ENCODE data around the gene TSPAN9.

The TSPAN9 gene

GRCh38 chr12:3040026-3040656, 37.0 kb upstream of the TSPAN9 start:
- DNase-seq (ENCODE audit: low spot score in 2 of 2), result no peak

GRCh38 chr12:3040663-3041544, 36.3 kb upstream of the TSPAN9 start:
- ATAC-seq (ENCODE audit: low read depth), result no peak
- no peak for DNase-seq (ENCODE audit: low spot score in 2 of 2)
- no peak overlapping the region for H3K27ac Mint-ChIP-seq

More at GRCh38 chr12:3040026-3040656, 37.0 kb upstream of the TSPAN9 start:
- Mint-ChIP-seq H3K27ac (no peak overlapping the region), H3K4me3 (no peak overlapping the region), H3K36me3 (no peaks in the 10 kb centered on the region), H3K4me1 (peaks cover 19% of the 10 kb centered on the region), H3K9me3 (no peaks in the 10 kb centered on the region), H3K27me3 (peaks cover 19% of the 10 kb centered on the region)
- ATAC-seq (ENCODE audit: low read depth), result no peak

GRCh38 chr12:3041558-3042164, 35.5 kb upstream of the TSPAN9 start:
- H3K9me3 Mint-ChIP-seq, result no peaks in the 10 kb centered on the region
- no peaks in the 10 kb centered on the region for H3K36me3 Mint-ChIP-seq
- H3K27ac Mint-ChIP-seq, result no peak overlapping the region
- peak overlapping the region; percentile 49 for H3K4me3 Mint-ChIP-seq
- DNase-seq (ENCODE audit: low spot score in 2 of 2) (peak; percentile 25 to 39), ATAC-seq (ENCODE audit: low read depth) (peak; percentile 57)
- peaks cover 19% of the 10 kb centered on the region for H3K4me1 Mint-ChIP-seq
- peaks cover 19% of the 10 kb centered on the region for H3K27me3 Mint-ChIP-seq

More at GRCh38 chr12:3040663-3041544, 36.3 kb upstream of the TSPAN9 start:
- Mint-ChIP-seq H3K36me3 (no peaks in the 10 kb centered on the region), H3K9me3 (no peaks in the 10 kb centered on the region), H3K27me3 (peaks cover 19% of the 10 kb centered on the region), H3K4me1 (peaks cover 19% of the 10 kb centered on the region), H3K4me3 (no peak overlapping the region)

- Mint-ChIP-seq H3K4me1 (peaks cover 19% of the 10 kb centered on the region), H3K27me3 (peaks cover 19% of the 10 kb centered on the region), H3K9me3 (no peaks in the 10 kb centered on the region), H3K4me3 (peak overlapping the region; percentile 49), H3K36me3 (no peaks in the 10 kb centered on the region), H3K27ac (no peak overlapping the region)
- ATAC-seq (ENCODE audit: low read depth) (peak; percentile 97), DNase-seq (ENCODE audit: low spot score in 2 of 2) (peak; percentile 72 to 81)
Observed at GRCh38 chr12:3042394-3042793, 34.8 kb upstream of the TSPAN9 start.

GRCh38 chr12:3042826-3043225, 34.4 kb upstream of the TSPAN9 start:
- Mint-ChIP-seq H3K27ac (peak overlapping the region; percentile 73), H3K4me1 (peaks cover 19% of the 10 kb centered on the region)

GRCh38 chr12:3043406-3043805, 33.8 kb upstream of the TSPAN9 start:
- H3K27me3 Mint-ChIP-seq, result peaks cover 19% of the 10 kb centered on the region
- ATAC-seq (ENCODE audit: low read depth) (no peak), DNase-seq (ENCODE audit: low spot score in 2 of 2) (no peak)
- peak overlapping the region; percentile 73 for H3K27ac Mint-ChIP-seq
- no peak overlapping the region for H3K4me3 Mint-ChIP-seq
- H3K36me3 Mint-ChIP-seq, result no peaks in the 10 kb centered on the region
- no peaks in the 10 kb centered on the region for H3K9me3 Mint-ChIP-seq
- peaks cover 19% of the 10 kb centered on the region for H3K4me1 Mint-ChIP-seq

More at GRCh38 chr12:3042826-3043225, 34.4 kb upstream of the TSPAN9 start:
- peaks cover 19% of the 10 kb centered on the region for H3K27me3 Mint-ChIP-seq
- DNase-seq (ENCODE audit: low spot score in 2 of 2), result no peak
- no peaks in the 10 kb centered on the region for H3K9me3 Mint-ChIP-seq
- ATAC-seq (ENCODE audit: low read depth), result peak; percentile 16
- peak overlapping the region; percentile 49 for H3K4me3 Mint-ChIP-seq
- no peaks in the 10 kb centered on the region for H3K36me3 Mint-ChIP-seq

- peaks cover 20% of the 10 kb centered on the region for H3K4me1 Mint-ChIP-seq
- DNase-seq (ENCODE audit: low spot score in 2 of 2), result no peak
- H3K27me3 Mint-ChIP-seq, result peaks cover 19% of the 10 kb centered on the region
- ATAC-seq (ENCODE audit: low read depth), result no peak
- no peak overlapping the region for H3K27ac Mint-ChIP-seq
- no peaks in the 10 kb centered on the region for H3K36me3 Mint-ChIP-seq
- H3K4me3 Mint-ChIP-seq, result no peak overlapping the region
- H3K9me3 Mint-ChIP-seq, result no peaks in the 10 kb centered on the region
Observed at GRCh38 chr12:3044141-3044630, 33.0 kb upstream of the TSPAN9 start.

- H3K4me3 Mint-ChIP-seq, result no peak overlapping the region
- no peak overlapping the region for H3K27ac Mint-ChIP-seq
- H3K36me3 Mint-ChIP-seq, result no peaks in the 10 kb centered on the region
- ATAC-seq (ENCODE audit: low read depth), result no peak
- peaks cover 32% of the 10 kb centered on the region for H3K4me1 Mint-ChIP-seq
- peaks cover 19% of the 10 kb centered on the region for H3K27me3 Mint-ChIP-seq
- no peak for DNase-seq (ENCODE audit: low spot score in 2 of 2)
- no peaks in the 10 kb centered on the region for H3K9me3 Mint-ChIP-seq
Observed at GRCh38 chr12:3045494-3045893, 31.7 kb upstream of the TSPAN9 start.

GRCh38 chr12:3045989-3046388, 31.2 kb upstream of the TSPAN9 start:
- H3K4me1 Mint-ChIP-seq, result peaks cover 32% of the 10 kb centered on the region
- no peak overlapping the region for H3K27ac Mint-ChIP-seq
- ATAC-seq (ENCODE audit: low read depth), result no peak
- H3K4me3 Mint-ChIP-seq, result no peak overlapping the region
- DNase-seq (ENCODE audit: low spot score in 2 of 2), result no peak
- H3K36me3 Mint-ChIP-seq, result no peaks in the 10 kb centered on the region
- peaks cover 21% of the 10 kb centered on the region for H3K27me3 Mint-ChIP-seq
- no peaks in the 10 kb centered on the region for H3K9me3 Mint-ChIP-seq

- no peaks in the 10 kb centered on the region for H3K9me3 Mint-ChIP-seq
- no peak overlapping the region for H3K27ac Mint-ChIP-seq
- H3K4me1 Mint-ChIP-seq, result peaks cover 34% of the 10 kb centered on the region
- DNase-seq (ENCODE audit: low spot score in 2 of 2) (no peak), ATAC-seq (ENCODE audit: low read depth) (no peak)
- H3K27me3 Mint-ChIP-seq, result peaks cover 23% of the 10 kb centered on the region
- no peak overlapping the region for H3K4me3 Mint-ChIP-seq
- no peaks in the 10 kb centered on the region for H3K36me3 Mint-ChIP-seq
Observed at GRCh38 chr12:3046441-3047200, 30.6 kb upstream of the TSPAN9 start.

- Mint-ChIP-seq H3K4me1 (peaks cover 21% of the 10 kb centered on the region), H3K4me3 (no peak overlapping the region), H3K36me3 (no peaks in the 10 kb centered on the region), H3K9me3 (no peaks in the 10 kb centered on the region), H3K27me3 (peaks cover 21% of the 10 kb centered on the region), H3K27ac (no peak overlapping the region)
- DNase-seq (ENCODE audit: low spot score in 2 of 2), result no peak
- ATAC-seq (ENCODE audit: low read depth), result no peak
Observed at GRCh38 chr12:3047961-3048360, 29.2 kb upstream of the TSPAN9 start.

- no peak overlapping the region for H3K4me3 Mint-ChIP-seq
- no peak for ATAC-seq (ENCODE audit: low read depth)
- no peak overlapping the region for H3K27ac Mint-ChIP-seq
Observed at GRCh38 chr12:3048540-3048939, 28.6 kb upstream of the TSPAN9 start.

GRCh38 chr12:3049176-3049575, 28.0 kb upstream of the TSPAN9 start:
- Mint-ChIP-seq H3K27ac (no peak overlapping the region), H3K27me3 (peaks cover 11% of the 10 kb centered on the region)
- DNase-seq (ENCODE audit: low spot score in 2 of 2), result no peak

More at GRCh38 chr12:3048540-3048939, 28.6 kb upstream of the TSPAN9 start:
- no peaks in the 10 kb centered on the region for H3K36me3 Mint-ChIP-seq
- no peaks in the 10 kb centered on the region for H3K9me3 Mint-ChIP-seq
- H3K4me1 Mint-ChIP-seq, result peaks cover 17% of the 10 kb centered on the region
- peaks cover 15% of the 10 kb centered on the region for H3K27me3 Mint-ChIP-seq
- DNase-seq (ENCODE audit: low spot score in 2 of 2), result no peak

More at GRCh38 chr12:3049176-3049575, 28.0 kb upstream of the TSPAN9 start:
- Mint-ChIP-seq H3K4me3 (peak overlapping the region; percentile 25), H3K36me3 (no peaks in the 10 kb centered on the region), H3K9me3 (no peaks in the 10 kb centered on the region), H3K4me1 (peaks cover 17% of the 10 kb centered on the region)
- ATAC-seq (ENCODE audit: low read depth), result no peak
